ENCODE results near the gene TRPV5. TPM values are rescaled to one million over a fixed set of nuclear protein-coding genes. Genes with fewer than 3 reads are reported as not detected.

The TRPV5 gene
- total RNA-seq, 3 donors from 2014 or later (not counting 1 experiment from before 2014, with no cell fraction given), result not detected

GRCh38 chr7:142868986-142869415, 64.5 kb downstream of the TRPV5 start:
- Histone ChIP-seq H3K4me1 (ENCODE audit: control insufficient read depth, insufficient read depth, low read length) (no peaks in the 10 kb centered on the region), H3K36me3 (ENCODE audit: control insufficient read depth, insufficient read depth, low read length) (no peaks in the 10 kb centered on the region), H3K9me3 (ENCODE audit: control insufficient read depth, insufficient read depth, low read length) (no peaks in the 10 kb centered on the region), H3K27me3 (ENCODE audit: control insufficient read depth, insufficient read depth, low read length) (no peaks in the 10 kb centered on the region), H3K27ac (ENCODE audit: low read length) (no peak overlapping the region), H3K4me3 (ENCODE audit: low read length) (no peak overlapping the region)
- no peak for ATAC-seq
- Mint-ChIP-seq H3K9me3 (no peaks in the 10 kb centered on the region), H3K36me3 (no peaks in the 10 kb centered on the region), H3K27me3 (ENCODE audit: low read depth in 2 of 2) (no peaks in the 10 kb centered on the region), H3K4me3 (no peak overlapping the region), H3K4me1 (no peaks in the 10 kb centered on the region), H3K27ac (no peak overlapping the region)
- DNase-seq, result no peak
- intact Hi-C loops (cut with micrococcal nuclease), result no loop called here
- TF ChIP-seq CTCF (IDR thresholded peaks at IDR 0.05), result no peak
- 92% methylated on average over 8 of the region's 11 CpGs for WGBS (ENCODE audit: insufficient coverage)

DNA sequence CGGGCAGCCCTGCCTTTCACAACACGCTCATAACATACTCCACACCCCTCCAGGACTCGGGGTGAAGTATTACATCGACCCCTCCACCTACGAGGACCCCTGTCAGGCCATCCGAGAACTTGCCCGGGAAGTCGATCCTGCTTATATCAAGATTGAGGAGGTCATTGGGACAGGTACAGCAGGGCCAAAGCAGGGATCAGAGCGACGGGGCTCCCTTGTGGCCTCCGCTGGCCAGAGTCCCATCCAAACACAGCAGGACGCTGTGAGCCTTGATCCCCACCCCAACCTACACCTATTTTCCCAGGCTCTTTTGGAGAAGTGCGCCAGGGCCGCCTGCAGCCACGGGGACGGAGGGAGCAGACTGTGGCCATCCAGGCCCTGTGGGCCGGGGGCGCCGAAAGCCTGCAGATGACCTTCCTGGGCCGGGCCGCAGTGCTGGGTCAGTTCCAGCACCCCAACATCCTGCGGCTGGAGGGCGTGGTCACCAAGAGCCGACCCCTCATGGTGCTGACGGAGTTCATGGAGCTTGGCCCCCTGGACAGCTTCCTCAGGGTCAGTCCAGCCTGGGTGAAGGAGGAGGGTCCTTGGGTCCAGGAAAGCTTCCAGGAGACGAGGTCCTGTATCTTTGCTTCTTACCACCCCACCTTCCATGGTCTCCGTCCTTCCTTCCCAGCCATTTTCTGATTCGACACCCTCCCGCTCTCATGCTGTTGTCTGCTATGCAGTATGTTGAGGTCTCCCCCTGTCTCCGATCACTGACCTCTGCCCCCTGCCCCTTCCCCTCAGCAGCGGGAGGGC, 65.2 kb downstream of the TRPV5 start:
- no peaks in the 10 kb centered on the region for H3K27me3 Mint-ChIP-seq (ENCODE audit: low read depth in 2 of 2)
- no peaks in the 10 kb centered on the region for H3K36me3 ChIP-seq (ENCODE audit: control insufficient read depth, insufficient read depth, low read length)
- no peaks in the 10 kb centered on the region for H3K9me3 Mint-ChIP-seq
- no peaks in the 10 kb centered on the region for H3K4me1 Mint-ChIP-seq
- H3K4me3 Mint-ChIP-seq, result no peak overlapping the region
- intact Hi-C loops (cut with micrococcal nuclease), result no loop called here
- no peak for TF ChIP-seq CTCF (IDR thresholded peaks at IDR 0.05)
- 94% methylated on average over 31 of the region's 31 CpGs for WGBS (ENCODE audit: insufficient coverage)
- no peak for ATAC-seq
- no peak overlapping the region for H3K27ac Mint-ChIP-seq
- no peak for DNase-seq
- no peaks in the 10 kb centered on the region for H3K36me3 Mint-ChIP-seq
- H3K4me3 ChIP-seq (ENCODE audit: low read length), result no peak overlapping the region
- H3K27ac ChIP-seq (ENCODE audit: low read length), result no peak overlapping the region
- no peaks in the 10 kb centered on the region for H3K4me1 ChIP-seq (ENCODE audit: control insufficient read depth, insufficient read depth, low read length)
- H3K27me3 ChIP-seq (ENCODE audit: control insufficient read depth, insufficient read depth, low read length), result no peaks in the 10 kb centered on the region
- H3K9me3 ChIP-seq (ENCODE audit: control insufficient read depth, insufficient read depth, low read length), result no peaks in the 10 kb centered on the region

DNA sequence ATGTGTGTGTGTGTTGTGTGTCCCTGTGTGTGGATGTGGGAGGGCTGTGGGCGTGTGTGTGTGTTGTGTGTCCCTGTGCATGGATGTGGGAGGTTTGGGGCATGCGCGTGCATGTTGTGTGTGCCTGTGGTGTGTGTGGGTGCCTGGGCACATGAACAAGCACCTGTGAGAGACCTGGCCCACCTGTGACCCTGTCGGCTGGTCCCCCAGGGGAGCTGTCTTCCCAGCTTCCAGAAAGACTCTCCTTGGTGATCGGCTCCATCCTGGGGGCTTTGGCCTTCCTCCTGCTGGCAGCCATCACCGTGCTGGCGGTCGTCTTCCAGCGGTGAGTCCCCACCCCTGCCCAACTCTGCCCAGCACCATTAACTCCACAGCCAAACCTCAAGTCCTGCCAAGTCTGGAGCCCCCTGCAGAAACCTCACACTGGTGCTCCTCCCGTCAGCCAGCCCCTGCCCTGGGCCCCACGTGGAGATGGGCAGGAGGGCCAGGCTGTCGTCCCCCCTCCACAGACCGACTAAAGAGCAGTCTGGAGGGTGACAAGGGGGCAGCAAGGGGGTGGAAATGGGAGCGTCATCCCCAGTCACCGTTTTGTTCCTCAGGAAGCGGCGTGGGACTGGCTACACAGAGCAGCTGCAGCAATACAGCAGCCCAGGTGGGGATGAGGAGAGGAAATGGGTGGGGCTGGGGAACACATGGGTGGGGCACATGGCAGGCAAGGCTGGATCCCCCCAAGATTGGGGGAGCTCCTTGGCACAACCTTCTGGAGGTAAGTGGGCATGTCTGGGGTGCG, 66.0 kb downstream of the TRPV5 start:
- DNase-seq (no peak), ATAC-seq (no peak)
- WGBS (ENCODE audit: insufficient coverage), result 83% methylated on average over 18 of the region's 18 CpGs
- no peak for TF ChIP-seq CTCF (IDR thresholded peaks at IDR 0.05)
- Mint-ChIP-seq H3K9me3 (no peaks in the 10 kb centered on the region), H3K4me3 (no peak overlapping the region), H3K27me3 (ENCODE audit: low read depth in 2 of 2) (no peaks in the 10 kb centered on the region), H3K36me3 (no peaks in the 10 kb centered on the region), H3K27ac (no peak overlapping the region), H3K4me1 (no peaks in the 10 kb centered on the region)
- Histone ChIP-seq H3K4me3 (ENCODE audit: low read length) (no peak overlapping the region), H3K36me3 (ENCODE audit: control insufficient read depth, insufficient read depth, low read length) (no peaks in the 10 kb centered on the region), H3K27ac (ENCODE audit: low read length) (no peak overlapping the region), H3K9me3 (ENCODE audit: control insufficient read depth, insufficient read depth, low read length) (no peaks in the 10 kb centered on the region), H3K27me3 (ENCODE audit: control insufficient read depth, insufficient read depth, low read length) (no peaks in the 10 kb centered on the region), H3K4me1 (ENCODE audit: control insufficient read depth, insufficient read depth, low read length) (no peaks in the 10 kb centered on the region)
- intact Hi-C loops (cut with micrococcal nuclease), result no loop called here

All from natural killer cell (primary cell).